Anterior cingulate cortex (tissue), 58 donors: Measurements from ENCODE around the gene OS9.
"Not testable (repeated sequence)": the region's sequence is repeated elsewhere in the genome, so short reads cannot be mapped to it uniquely, and the experiment has no call there.

Experiments used
- DNase-seq, 58 donors: peaks; one replicate each; lab custom pipeline; 2025; lab: John Stamatoyannopoulos, UW

OS9 gene

DNA sequence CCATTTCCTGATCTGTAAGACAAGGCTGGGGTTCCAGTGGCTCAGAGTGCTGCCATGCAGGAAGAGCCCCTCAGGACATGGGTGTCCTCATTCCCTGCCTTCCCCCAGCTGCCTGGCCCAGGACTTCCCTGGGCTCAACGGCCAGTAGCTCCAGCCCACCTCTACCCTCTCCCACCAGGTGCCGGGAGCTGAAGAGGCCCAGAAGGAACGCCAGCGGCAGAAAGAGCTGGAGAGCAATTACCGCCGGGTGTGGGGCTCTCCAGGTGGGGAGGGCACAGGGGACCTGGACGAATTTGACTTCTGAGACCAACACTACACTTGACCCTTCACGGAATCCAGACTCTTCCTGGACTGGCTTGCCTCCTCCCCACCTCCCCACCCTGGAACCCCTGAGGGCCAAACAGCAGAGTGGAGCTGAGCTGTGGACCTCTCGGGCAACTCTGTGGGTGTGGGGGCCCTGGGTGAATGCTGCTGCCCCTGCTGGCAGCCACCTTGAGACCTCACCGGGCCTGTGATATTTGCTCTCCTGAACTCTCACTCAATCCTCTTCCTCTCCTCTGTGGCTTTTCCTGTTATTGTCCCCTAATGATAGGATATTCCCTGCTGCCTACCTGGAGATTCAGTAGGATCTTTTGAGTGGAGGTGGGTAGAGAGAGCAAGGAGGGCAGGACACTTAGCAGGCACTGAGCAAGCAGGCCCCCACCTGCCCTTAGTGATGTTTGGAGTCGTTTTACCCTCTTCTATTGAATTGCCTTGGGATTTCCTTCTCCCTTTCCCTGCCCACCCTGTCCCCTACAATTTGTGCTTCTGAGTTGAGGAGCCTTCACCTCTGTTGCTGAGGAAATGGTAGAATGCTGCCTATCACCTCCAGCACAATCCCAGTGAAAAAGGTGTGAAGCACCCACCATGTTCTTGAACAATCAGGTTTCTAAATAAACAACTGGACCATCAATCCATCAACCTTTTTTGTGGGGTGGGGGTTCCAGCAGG, 27.0 kb downstream of the OS9 start:
- DNase-seq, result no peak

DNA sequence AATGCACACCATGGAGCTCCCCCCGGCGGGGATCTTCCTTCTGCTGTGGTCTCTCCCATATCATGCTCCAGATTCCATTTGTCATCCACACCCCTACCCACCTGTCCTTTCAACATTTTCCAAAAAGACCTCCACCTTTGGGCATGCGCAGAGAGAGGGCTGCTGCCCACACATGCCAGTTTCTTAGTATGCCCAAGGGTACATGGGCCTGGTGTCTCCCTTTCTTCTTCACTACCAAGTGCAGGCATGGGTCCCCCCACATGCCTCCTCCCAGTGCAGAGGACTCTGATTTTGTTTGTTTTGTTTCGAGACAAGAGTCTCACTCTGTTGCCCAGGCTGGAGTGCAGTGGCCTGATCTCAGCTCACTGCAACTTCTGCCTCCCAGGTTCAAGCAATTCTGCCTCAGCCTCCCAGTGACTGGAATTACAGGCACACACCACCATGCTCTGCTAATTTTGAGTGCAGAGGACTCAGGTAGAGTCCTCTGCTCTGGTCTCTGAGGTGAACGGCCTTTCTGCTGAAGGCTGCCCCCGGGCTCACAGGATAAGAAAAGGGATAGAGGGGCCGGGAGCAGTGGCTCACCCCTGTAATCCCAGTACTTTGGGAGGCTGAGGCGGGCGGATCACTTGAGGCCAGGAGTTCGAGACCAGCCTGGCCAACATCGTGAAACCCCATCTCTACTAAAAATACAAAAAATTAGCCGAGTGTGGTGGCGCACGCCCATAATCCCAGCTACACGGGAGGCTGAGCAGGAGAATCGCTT, 28.1 kb downstream of the OS9 start:
- not testable (repeated sequence) for DNase-seq

DNA sequence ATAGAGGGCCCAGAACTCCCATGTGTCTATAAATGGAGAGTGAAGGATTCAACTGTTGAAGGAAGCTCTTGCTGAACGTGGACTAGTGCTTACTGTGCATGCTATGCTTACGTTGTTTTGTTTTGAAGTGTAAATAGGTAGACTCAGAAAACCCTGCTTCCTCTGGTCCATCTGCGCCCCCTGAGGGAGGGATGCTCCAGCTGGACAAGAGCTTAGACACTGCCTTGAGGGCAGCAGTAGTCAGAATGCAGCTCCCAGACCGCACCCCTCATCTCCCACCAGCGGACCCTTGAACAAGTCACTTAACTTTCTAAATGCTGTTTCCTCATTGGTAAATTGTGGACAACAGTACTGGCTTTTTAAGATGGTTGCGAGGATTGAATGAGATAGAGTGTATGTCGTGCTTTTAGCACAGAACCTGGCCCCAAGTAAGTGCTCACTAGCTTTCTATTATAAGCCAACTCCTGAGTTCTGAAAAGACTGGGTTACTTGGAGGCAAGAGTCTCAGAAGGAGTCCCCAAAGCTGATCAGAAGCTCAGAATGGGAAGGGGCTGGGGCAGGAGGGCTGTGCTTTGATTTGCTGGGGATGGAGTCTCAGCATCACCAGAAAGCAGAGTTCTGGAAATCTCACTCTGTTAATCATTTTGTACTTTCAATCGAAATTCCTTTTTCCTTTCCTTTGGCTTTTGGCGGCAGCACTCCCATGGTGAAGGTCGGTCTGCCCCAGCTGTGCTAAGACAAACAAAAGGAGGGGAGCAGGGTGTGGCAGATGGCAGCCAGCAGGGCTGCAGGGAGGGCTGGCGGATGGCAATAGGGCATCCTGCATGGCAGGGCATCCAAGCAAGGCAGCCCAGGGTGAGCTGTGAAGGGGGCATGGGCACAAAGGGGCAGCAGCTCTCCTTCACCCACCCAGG, 29.0 kb downstream of the OS9 start:
- no peak for DNase-seq

DNA sequence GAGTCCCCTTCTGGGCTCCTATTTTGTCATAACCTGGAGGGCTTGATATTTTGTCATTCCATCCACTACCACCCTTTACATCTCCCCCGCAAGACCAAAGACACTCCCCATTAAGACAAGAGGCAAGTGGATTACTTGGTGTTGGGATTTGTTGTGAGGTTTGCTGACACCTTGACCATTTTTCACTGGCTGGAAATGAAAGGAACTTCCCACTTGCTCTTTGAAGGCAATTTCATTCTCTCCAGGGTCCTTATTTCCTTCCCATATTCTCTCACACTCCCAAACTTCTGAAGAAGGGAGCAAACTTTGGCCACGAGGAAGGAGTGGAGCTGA, 29.7 kb downstream of the OS9 start:
- DNase-seq, result no peak

DNA sequence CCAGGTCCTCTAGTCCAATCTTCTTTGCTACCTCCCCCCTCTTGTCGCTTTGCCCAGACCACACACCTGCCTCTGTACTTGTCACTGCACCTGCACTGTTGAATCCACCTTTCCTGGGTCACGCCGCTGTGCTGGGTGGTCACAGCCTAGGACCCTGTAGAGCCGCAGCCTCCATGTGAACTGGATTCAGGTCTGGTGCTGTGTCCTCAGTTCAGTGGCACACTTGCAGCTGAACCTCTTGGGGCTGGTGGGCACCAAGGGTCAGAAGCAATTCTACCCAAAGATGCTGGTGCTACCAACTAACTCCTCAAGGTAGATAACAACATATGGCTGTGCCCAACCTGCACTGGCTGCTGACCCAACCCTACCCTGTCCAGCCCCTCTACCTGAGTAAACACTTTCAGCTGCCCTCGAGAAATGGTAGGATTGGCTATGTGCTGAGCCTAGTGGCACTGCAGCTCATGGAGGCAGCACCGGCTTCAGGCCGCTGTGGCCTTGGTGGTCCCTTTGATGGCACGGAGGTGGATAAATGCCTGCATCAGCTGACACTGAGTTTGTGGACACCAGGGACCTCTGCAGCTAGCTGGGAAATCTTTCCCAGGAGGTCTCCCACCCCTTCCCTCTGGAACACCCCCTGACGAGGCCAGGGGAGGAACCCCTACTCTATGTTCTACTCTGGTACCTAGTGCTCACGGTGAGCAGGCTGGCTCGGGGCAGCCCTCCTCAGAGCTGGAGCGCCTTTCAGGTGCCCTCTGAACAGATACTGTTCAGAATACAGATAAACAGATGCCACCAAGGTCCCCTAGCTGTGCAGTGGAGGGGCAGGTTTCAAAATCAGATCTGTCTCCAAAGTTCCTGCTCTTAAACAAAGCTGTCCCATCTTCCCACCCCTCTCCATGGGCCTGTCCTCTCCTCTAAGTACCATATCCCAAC, 30.3 kb downstream of the OS9 start:
- no peak for DNase-seq

DNA sequence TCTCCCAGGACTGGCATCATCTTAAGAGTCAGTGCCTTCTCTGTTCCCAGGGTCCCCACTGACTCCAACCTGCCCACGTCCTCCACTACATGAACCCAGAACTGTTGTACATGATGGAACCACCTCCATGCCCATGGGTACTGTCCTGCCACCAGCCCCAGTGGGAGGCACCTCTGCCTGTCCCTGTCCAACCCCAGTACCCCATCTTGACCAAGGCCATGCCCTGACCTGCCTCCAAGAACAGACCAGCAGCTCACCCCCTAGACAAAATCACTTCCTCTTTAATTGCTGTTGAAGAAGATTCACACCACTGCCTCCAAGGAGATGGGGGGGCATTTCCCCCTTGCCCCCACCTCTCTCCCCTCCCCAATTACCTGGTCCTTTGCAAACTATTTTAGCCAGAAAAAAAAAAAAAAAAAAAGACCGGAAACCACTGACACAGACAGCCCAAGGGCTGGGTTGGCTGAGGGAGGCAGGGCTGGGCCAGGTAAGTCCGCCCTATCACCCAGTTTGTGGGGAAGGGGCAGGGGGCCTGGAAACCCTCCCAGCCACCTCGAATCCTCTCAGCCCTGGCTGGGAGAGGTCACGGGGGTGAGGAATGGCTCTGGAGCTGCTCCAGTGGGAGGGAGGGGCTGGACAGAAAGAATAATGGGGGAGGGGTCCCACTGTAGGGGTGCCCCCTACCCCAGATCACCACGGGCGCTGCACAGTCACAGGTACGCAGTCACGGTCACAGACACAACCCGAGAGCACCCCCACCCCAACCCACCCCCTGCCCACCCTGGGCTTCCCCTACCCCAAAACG, 31.2 kb downstream of the OS9 start:
- DNase-seq, result no peak

DNA sequence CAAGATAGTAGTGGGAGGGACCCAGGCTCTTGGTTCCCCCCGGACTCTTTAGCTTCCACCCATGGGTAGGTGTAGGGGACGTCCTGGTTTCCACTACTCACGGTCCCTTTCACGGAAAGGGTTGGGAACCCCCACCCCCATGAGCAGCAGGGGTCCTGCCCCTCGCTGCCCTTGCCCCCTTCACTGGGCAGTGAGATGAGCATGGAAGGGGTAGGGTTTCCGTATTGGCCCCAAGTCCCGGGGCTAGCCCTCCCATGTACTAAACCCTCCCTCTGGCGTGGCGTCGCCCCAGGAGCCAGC, 31.9 kb downstream of the OS9 start:
- DNase-seq, result no peak

DNA sequence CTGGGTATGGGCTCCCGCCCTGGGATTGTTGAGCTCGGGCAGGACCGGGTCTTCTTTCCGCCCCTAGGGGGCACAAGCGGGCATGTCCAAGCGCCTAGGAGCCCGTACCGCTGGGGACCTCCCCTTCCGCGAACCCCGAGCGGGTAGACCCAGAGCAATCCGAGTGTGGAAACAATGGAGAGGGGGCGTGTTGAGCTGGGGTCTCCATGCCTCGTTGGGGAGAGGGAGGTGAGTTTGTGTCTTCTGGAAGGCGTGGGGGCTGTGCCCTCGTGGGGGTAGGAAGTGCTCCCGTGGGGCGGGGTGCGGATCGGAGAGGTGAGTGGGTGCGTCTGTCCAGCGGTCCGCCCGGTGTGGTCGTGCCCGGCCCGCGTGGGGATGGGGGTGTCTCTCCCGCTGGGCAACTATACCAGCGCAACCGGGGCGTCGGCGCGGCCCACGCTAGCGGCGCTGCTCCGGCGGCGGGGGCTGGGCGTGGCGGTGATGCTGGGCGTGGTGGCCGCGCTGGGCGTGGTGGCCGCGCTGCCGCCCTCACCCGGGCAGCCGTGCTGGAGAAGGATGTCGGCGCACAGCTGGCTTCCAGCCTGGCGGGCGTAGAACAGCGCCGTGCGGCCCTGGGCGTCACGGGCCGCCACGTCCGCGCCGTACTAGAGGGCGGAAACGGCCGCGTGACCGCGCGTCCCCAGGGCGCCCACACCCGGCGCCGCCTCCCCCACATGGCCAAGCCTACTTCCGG, 32.4 kb downstream of the OS9 start:
- peak in 35 of 58 donors; percentile 19 to 63 (median 36) for DNase-seq

DNA sequence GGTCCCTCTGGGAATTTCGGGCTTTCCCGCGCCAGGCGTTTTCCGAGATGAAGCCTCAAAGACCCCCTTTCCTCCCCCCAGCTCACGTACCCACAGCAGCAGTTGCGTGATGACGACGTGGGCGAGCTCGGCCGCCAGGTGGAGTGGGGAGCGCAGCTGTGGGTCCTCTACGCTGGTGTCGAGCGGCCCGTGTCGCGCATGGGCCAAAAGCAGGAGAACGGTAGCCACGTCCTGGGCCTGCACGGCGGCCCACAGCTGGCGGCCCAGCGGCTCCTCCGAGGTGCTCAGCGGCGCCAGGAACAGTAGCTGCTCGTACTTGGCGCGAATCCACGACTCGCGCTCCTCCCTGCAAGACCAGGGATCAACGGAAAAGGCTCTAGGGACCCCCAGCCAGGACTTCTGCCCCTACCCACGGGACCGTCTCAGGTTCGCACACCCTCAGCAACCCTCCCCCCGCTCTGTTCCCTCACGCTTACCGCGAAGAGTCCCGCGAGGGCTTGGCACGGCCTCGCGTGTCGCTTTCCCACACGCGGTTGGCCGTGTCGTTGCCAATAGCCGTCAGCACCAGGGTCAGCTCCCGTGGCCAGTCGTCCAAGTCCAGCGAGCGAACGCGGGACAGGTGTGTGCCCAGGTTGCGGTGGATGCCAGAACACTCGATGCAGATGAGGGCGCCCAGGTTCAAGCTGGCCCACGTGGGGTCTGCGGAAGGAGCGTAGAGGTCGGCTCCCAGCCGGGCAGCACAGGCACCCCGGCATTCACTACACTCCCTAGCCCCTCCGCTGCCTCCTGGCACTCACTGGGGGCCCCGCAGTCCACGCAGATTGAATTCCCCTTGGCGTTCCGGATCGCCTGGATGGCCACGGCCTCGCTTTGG, 33.2 kb downstream of the OS9 start:
- peak in 3 of 58 donors; percentile 14 to 42 (median 25) for DNase-seq

DNA sequence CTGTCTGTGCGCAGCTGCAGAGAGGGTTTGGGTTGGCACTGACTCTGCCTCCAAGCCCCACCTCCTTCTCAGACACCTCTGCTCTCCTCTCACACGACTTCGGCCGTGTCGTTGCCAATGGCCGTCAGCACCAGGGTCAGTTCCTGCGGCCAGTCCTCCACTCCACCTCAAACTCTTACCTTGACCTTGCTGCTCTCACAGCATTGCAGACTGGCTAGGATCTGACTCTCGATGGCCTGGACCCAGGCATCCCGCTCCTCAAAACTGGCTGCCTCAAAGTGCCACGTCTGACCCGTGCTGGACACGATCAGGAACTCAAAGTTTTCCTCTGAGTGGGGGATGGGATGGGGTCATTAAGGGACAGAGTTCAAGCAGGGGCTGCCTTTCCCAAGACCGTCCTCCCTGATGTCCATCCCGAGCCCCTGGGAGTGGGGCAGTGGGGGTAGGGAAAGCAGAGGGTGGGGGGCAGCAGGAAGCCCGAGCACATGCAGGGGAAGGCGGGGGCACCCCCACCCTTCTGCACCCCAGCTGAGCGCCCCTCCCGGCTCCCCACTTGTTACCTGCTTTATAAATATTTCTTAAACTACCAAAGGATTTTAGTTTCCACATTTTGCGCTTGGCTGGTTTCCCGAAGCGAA, 33.9 kb downstream of the OS9 start:
- no peak for DNase-seq

DNA sequence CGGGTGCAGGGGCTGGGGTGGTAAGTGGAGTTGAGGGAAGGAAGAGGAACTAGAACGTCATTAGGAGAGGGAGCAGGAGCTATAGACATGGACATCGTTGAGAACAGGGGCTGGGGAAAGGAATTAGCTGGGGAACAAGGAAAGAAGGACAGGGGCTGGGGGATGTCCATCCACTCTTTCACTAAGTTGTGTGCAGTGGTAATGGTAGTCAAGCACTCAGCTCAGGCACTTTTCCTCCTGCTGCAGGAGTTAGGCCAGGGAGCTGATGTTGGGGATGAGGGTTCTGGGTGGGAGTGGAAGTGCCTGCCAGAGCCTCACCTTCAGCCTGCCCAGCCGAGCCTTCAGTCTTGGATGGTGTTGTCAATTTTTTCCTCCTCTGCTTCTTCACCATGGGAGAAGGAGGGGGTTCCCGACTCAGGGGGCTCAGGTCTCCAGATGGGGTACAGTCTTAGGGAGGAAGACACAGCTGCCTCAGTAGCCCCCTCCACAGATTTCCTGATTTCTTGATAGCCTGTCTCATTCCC, 35.5 kb downstream of the OS9 start:
- no peak for DNase-seq

DNA sequence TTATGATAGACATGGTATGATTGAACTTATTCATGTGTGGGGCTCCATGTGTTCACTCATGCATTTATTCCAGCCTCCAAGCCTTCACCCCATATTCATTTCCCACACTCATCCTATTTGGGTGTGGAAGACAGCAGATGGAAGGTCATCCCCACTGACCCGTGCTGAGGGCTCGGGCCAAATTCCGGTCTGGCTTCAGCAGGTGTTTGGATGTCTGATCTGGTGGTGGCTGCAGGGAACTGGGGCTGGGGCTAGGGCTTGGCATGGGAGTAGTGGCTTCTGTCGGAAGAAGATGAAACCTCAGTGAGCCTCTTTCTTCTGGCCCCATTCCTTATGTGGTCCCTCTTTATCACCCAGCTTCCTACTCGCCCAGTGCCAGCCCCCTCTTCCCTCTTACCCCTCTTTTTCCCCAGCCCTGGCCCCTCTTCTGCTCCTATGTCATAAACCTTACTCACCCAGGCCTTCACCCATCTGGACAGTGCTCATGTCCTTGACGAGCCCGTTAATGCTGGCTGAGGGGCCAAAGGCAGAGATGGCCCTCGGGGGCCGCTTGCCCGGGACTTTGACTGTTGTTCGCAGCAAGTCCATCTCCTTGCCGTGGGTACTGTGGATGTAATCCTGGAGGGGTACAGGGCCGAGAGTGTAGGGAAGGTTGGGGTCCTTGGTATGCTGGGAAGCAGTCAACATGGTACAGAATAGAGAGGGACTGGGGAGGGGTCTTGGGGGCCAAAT, 36.6 kb downstream of the OS9 start:
- no peak for DNase-seq

DNA sequence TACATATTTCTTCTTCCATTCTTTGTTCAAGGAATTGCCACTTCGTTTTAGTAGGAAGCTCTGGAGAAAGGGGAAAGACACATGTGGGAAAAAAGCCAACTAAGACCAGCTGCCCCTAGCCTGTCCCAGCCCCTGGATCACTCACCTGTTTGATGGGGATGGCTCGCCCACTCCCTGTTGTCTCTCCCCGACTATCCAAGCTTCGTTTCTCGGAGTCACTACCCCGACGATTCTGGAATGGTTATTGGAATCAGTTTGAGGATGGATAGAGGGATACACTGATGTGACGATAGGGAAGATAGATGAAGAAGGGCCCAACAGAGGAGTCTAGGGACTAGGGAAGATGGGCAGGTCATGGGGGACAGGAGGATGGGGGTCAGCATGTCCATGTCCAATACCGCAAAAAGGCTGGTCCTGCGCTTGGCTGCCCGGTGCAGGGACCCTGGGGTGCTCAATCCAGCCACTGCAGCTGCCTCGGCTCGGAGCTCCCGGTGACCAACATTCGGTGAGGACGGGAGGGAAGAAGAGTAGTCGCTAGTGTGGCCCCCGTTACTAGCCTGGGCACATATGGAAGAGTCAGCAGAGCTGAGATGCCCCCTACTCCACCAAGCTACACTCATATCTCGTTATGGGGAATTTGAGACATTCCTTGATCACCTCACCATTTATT, 37.6 kb downstream of the OS9 start:
- DNase-seq, result no peak

DNA sequence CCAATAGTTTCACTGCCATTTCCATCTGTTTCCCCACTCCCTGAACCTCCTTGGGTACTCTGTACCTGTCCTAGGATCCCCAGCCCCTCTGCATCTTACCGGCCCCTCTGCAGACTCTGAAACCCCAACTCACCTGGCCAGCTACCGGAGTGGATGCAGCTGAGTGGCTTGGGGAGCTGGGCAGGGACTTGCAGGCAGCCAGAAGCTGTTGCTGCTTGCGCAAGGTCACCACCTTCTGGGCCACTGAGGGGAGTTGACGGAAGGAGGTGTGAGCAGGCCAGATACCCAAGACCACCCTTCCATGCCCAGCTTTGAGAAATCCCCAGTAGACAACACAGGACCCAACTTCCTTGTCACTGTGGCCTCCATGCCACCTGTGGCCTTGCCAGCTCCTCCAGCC, 38.3 kb downstream of the OS9 start:
- no peak for DNase-seq
